Transverse colon (tissue), 4 donors: ENCODE measurements around the gene CATSPERE.

Source experiments
- CTCF ChIP-seq, 5 experiments: fragments of 200-600 bp in 3 of 5; fragments of 450-650 bp in 2 of 5; sonication (generic) in 3 of 5; IDR thresholded peaks; 1 replicate in 2 of 5; 2 replicates in 3 of 5; pipeline ENCODE4 v1.5.1; 2016 to 2017; ENCODE audit warnings: antibody characterized with exemption in 5 of 5, inconsistent platforms in 3 of 5, mild to moderate bottlenecking in 2 of 5, moderate library complexity in 1 of 5
- POLR2A ChIP-seq: fragments of 450-650 bp; IDR thresholded peaks from one replicate; pipeline ENCODE4 v1.6.1; 2016; ENCODE audit warnings: antibody characterized with exemption, mild to moderate bottlenecking, moderate library complexity
- POLR2AphosphoS5 ChIP-seq, 3 donors: sonication (generic); formaldehyde crosslinking; IDR thresholded peaks; one replicate each; pipeline ENCODE4 v1.6.1; 2016; ENCODE audit warnings: antibody characterized with exemption in 3 of 3

DNA sequence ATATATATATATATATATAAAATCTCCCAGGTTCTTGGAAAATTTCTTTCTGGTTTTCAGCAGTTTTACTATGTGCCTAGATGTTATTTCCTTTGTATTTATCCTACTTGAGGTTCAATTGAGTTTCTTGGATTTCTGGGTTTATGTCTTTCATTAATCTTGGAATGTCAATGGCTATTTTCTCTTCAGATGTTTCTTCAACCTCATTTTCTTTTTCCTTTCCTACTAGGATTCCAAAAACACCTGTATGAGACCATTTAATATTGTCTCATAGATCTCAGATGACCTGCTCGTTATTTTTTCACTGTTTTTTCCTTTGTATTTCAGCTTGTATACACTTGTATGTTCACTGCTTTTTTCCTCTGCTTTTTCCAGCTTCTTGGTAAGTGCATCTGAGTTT lies 96.5 kb downstream of the CATSPERE start:
- TF ChIP-seq POLR2AphosphoS5 (IDR thresholded peaks at IDR 0.05) (no peak), CTCF (IDR thresholded peaks at IDR 0.05) (no peak), POLR2A (no peak)
